OCI-LY3 (cell line): ENCODE measurements around the gene NOP14.
A peak's percentile ranks its signal among the peaks of the same experiment; 100 is the strongest.
"Not testable (repeated sequence)": the region's sequence is repeated elsewhere in the genome, so short reads cannot be mapped to it uniquely, and the experiment has no call there.

Experiments
- H2AFZ ChIP-seq: fragments of 200-600, 300-600 bp; shearing (Covaris generic); 2 replicates; pipeline ENCODE4 v1.6.0; 2014; ENCODE audit warnings: antibody characterized with exemption, low read depth, low read length
- H3K27ac ChIP-seq: fragments of 200-600, 300-600 bp; sonication (generic); 2 replicates; pipeline ENCODE4 v1.5.1; 2014; ENCODE audit warnings: mild to moderate bottlenecking, low read length, moderate library complexity, mixed read lengths
- H3K27me3 ChIP-seq: fragments of 200-600, 300-600 bp; sonication (generic); 2 replicates; pipeline ENCODE4 v1.6.1; 2014; ENCODE audit warnings: low read depth, low read length, mixed read lengths
- H3K36me3 ChIP-seq: fragments of 200-600, 300-600 bp; sonication (generic); replicated peaks from 2 replicates; pipeline ENCODE3; 2014; ENCODE audit warnings: low read depth, low read length, mixed read lengths
- H3K4me1 ChIP-seq: fragments of 300-600, 200-600 bp; sonication (generic); 2 replicates; pipeline ENCODE4 v1.6.1; 2014; ENCODE audit warnings: low read length, mixed read lengths
- H3K4me2 ChIP-seq: fragments of 200-600, 300-600 bp; sonication (generic); 2 replicates; pipeline ENCODE4 v1.6.1; 2014; ENCODE audit warnings: low read length, mixed read lengths
- H3K4me3 ChIP-seq: fragments of 300-600, 200-600 bp; sonication (generic); 2 replicates; pipeline ENCODE4 v1.5.1; 2014; ENCODE audit warnings: antibody characterized with exemption, mild to moderate bottlenecking, low read length, moderate library complexity
- H3K79me2 ChIP-seq: fragments of 300-600, 200-600 bp; shearing (Covaris generic); 2 replicates; pipeline ENCODE4 v1.6.1; 2014; ENCODE audit warnings: mild to moderate bottlenecking, low read length, mixed read lengths
- H3K9ac ChIP-seq: fragments of 300-600, 200-600 bp; shearing (Covaris generic); 2 replicates; pipeline ENCODE4 v1.6.0; 2014; ENCODE audit warnings: mild to moderate bottlenecking, low read length, moderate library complexity
- H3K9me3 ChIP-seq: fragments of 200-600, 300-600 bp; shearing (Covaris generic); 2 replicates; pipeline ENCODE4 v1.6.1; 2014; ENCODE audit warnings: low read length, mixed read lengths; ENCODE audit not compliant: insufficient read depth
- H4K20me1 ChIP-seq: fragments of 200-600, 300-600 bp; sonication (generic); 2 replicates; pipeline ENCODE4 v1.6.1; 2016; ENCODE audit warnings: low read length, mixed read lengths; ENCODE audit not compliant: insufficient read depth
- CTCF ChIP-seq: fragments of 200-600, 300-600 bp; sonication (generic); IDR thresholded peaks from 2 replicates; pipeline ENCODE4 v1.5.1; 2014; ENCODE audit warnings: antibody characterized with exemption, low read length, low read depth
- EZH2phosphoT487 ChIP-seq: fragments of 200-600 bp; shearing (Covaris generic); IDR thresholded peaks from 2 replicates; pipeline ENCODE4 v1.6.1; 2018; ENCODE audit warnings: antibody characterized with exemption, mixed run types, low read depth

Gene NOP14

GRCh38 chr4:2961811-2962441, 1.3 kb downstream of the NOP14 start:
- H3K27ac ChIP-seq, result peak overlapping the region; percentile 70
- H2AFZ ChIP-seq, result no peak overlapping the region
- H3K4me2 ChIP-seq, result peak overlapping the region; percentile 88
- H3K4me3 ChIP-seq, result peak overlapping the region; percentile 82
- no peaks in the 10 kb centered on the region for H3K27me3 ChIP-seq
- no peaks in the 10 kb centered on the region for H3K9me3 ChIP-seq
- peaks cover 44% of the 10 kb centered on the region for H4K20me1 ChIP-seq
- TF ChIP-seq EZH2phosphoT487, result no peak
- no peak; the same call in 1 of the 2 replicates for TF ChIP-seq CTCF
- H3K36me3 ChIP-seq, result peaks cover 14% of the 10 kb centered on the region
- H3K9ac ChIP-seq, result peak overlapping the region; percentile 79
- peaks cover 56% of the 10 kb centered on the region for H3K79me2 ChIP-seq
- H3K4me1 ChIP-seq, result peaks cover 30% of the 10 kb centered on the region

GRCh38 chr4:2961421-2961810, 1.8 kb downstream of the NOP14 start:
- H3K27me3 ChIP-seq, result no peaks in the 10 kb centered on the region
- H3K36me3 ChIP-seq, result peaks cover 16% of the 10 kb centered on the region
- no peaks in the 10 kb centered on the region for H3K9me3 ChIP-seq
- H3K9ac ChIP-seq, result peak overlapping the region; percentile 79
- peak overlapping the region; percentile 88 for H3K4me2 ChIP-seq
- TF ChIP-seq EZH2phosphoT487 (no peak), CTCF (no peak)
- peak overlapping the region; percentile 70 for H3K27ac ChIP-seq
- peak overlapping the region; percentile 82 for H3K4me3 ChIP-seq
- H3K4me1 ChIP-seq, result peaks cover 30% of the 10 kb centered on the region
- H2AFZ ChIP-seq, result no peak overlapping the region
- peaks cover 46% of the 10 kb centered on the region for H4K20me1 ChIP-seq
- H3K79me2 ChIP-seq, result peaks cover 58% of the 10 kb centered on the region

- not testable (repeated sequence) for H3K4me3 ChIP-seq, H3K27ac ChIP-seq, H3K9ac ChIP-seq, H3K4me2 ChIP-seq, H3K27me3 ChIP-seq, H2AFZ ChIP-seq, H3K9me3 ChIP-seq
- H4K20me1 ChIP-seq, result peaks cover 55% of the 10 kb centered on the region
- H3K36me3 ChIP-seq, result peaks cover 26% of the 10 kb centered on the region
- H3K79me2 ChIP-seq, result peaks cover 68% of the 10 kb centered on the region
- H3K4me1 ChIP-seq, result peaks cover 35% of the 10 kb centered on the region
Measured at GRCh38 chr4:2960450-2960849, 2.8 kb downstream of the NOP14 start.

GRCh38 chr4:2958446-2958845, 4.8 kb downstream of the NOP14 start:
- H3K4me3 ChIP-seq, result no peak overlapping the region
- no peaks in the 10 kb centered on the region for H3K27me3 ChIP-seq
- peaks cover 75% of the 10 kb centered on the region for H3K79me2 ChIP-seq
- peaks cover 31% of the 10 kb centered on the region for H3K36me3 ChIP-seq
- no peak overlapping the region for H3K27ac ChIP-seq
- peak overlapping the region; percentile 33; the same call in 1 of the 2 replicates for H3K4me2 ChIP-seq
- TF ChIP-seq EZH2phosphoT487 (no peak), CTCF (no peak)
- H3K4me1 ChIP-seq, result peaks cover 31% of the 10 kb centered on the region
- no peaks in the 10 kb centered on the region for H3K9me3 ChIP-seq
- no peak overlapping the region for H2AFZ ChIP-seq
- peaks cover 60% of the 10 kb centered on the region for H4K20me1 ChIP-seq
- no peak overlapping the region for H3K9ac ChIP-seq
